Stimulated activated naive CD4-positive, alpha-beta T cell treated with Interleukin-2 at 50 U/mL for 16 hours (primary cell): ENCODE data around the gene USH1G.

Experiments used
- DNase-seq: peaks from one replicate; lab custom pipeline; 2025; lab: John Stamatoyannopoulos, UW

USH1G gene

DNA sequence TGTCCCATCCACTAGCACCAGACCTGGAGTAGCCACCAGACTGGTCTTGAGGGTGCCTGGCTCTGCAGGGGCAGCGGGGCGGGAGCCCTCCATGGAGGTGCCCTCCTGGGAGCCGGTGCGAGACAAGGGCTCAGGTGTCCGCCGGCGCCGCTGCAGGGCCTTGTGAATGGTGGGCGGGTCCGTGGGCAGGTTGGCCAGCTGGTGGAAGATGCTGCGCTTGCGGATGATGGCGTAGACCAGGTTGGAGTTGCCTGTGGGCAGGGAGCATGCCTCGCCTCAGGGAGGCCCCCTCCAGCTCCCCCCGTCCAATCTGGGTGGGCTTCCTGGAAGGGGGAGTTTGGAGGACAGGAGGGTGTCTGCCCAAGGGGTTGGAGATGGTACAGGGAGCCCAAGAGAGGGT, 31.1 kb upstream of the USH1G start:
- DNase-seq, result no peak

DNA sequence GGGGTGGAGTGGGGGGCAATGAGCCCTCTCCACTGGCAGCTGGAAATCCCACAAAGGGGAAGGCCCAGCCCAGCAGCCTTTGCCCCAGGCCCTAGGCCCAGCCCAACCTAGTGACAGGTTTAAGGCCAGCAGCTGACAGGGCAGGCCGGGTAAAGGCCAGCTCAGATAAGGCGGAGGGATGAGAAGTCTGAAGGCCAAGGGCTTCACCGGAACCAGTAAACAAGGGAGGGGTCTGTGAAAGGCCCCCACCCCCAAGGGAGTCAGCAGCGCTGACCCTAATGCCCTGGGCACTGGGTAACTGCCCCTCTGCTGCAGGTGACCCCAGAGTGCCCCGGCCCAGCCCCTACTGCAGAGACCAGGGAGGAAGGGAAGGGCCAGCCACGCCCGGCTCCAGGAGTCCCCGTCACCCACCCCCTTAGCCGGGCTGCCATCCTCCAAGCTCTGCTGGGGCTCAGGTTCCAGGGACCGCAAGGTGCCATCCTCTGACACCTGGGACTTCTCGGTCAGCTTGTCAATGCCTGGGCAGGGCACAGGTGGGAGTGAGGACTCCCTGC, 30.2 kb upstream of the USH1G start:
- no peak for DNase-seq

DNA sequence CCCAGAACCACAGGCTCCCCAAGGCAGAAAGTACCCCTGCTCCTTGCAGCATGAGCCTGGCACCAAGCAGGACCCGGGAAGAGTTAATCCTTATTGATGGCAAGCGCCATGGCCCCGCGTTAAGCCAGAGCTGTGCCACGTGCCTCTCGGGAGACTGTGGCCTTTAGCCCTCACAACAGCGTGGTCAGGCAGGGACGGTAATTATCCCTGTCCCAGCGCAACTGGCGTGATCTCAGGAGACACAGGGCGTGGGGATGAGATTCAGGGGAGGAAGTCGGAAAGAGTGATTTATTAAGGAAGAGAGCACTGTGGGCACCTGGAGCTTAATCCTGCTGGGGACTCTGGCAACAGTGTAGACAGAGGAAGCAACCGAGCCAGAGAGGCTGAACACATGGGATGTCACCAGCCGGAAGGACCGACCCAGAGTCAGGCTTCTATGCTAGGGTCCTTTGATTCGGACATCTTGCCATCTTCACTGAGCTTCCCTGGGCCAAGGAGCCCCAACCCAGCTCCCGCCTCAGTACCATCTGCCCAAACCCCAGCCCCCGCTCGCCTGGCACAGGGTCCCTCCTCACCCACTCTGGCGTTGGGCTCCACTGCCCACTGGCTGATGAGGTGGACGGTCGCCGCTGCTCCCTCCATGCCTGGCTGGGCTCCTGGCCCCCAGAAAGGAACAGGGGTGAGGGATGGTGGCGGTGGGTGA, 29.5 kb upstream of the USH1G start:
- no peak for DNase-seq

DNA sequence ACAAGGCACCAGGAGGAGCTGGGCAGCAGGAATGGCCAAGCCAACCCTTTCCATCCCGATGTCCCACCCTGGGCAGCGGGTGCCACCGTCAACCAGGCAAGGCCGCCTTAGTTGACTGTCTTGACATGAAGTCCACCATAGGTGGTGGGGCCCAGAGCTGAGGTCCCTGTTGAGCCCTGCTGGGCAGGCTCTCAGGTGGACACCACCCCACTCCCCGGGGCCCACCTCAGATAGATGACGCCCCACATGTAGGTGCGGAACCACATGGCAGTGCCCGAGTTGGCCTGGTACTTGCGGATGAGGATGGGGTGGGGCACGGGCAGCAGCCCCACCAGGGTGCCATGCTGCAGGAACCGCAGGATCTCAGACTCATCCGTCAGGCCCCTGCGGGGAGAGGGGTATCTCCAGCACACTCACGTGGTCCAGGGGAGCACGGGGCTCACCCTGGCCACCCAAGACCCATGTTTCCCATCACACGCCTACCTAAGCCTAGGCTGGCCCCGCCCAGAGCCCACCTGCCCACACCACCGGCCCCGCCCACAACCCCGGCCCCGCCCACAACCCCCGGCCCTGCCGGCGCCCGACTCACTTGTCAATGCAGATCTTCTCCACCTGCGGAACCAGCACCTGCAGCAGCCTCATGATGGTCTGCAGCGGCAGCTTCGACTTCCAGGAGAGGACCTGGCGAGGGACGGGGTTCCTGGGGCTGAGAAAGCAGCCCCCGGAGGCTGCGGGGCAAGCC, 28.8 kb upstream of the USH1G start:
- no peak for DNase-seq

- DNase-seq, result no peak
Observed at GRCh38 chr17:74951065-74951464, 28.0 kb upstream of the USH1G start.

DNA sequence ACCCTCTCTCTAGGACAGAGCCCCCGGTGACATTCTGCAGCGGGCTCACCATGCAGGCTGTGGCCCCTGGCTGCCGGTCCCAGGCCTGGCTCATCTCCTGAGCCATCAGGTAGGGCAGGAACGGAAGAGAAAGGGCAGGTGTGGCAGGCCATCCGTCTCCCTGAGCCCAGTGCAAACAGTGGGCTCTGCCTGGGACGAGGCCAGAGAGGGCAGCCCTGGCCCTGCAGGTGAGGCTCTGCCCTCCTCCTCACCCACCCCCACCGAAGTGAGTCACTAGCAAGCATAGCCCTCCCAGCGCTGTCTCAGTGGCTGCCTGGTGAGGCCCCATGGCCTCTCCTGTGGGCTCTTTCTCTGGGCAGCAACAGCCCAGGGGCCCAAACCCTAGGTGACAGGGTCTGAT, 27.2 kb upstream of the USH1G start:
- no peak for DNase-seq

DNA sequence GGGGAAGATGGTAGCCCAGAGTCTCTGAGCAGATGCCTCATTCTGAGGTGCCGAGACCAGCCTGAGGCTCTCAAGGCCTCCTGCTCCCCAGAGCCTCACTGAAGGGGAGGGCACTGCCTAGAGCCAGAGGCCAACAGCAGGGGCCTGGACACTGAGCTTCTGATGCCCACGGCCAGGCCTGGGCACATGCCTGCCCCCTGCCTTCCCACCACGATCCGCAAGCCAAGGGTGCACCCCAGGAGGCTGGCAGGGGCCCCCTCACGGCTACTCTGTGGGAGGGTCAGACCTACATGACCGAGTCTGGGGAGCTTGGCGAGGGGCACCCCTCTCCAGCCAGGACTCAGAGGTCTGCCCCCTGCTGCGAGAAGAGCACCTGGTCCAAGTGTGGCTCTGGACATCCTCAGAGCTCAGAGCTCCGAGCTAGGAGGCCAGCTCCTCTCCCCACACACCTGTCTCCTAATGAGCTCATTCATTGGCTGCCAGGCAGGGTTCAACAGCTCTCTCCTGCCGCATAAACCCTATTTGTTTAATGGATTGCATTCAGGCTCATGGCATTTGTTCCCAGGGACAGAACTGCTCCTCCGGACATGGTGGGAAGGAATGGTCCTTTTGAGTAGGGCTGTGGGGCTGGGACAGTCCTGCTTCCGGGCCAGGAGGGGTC, 26.5 kb upstream of the USH1G start:
- DNase-seq, result no peak

GRCh38 chr17:74947041-74947754, 24.1 kb upstream of the USH1G start:
- DNase-seq, result no peak

GRCh38 chr17:74946641-74947040, 23.6 kb upstream of the USH1G start:
- DNase-seq, result no peak

GRCh38 chr17:74945543-74945942, 22.5 kb upstream of the USH1G start:
- DNase-seq, result no peak

DNA sequence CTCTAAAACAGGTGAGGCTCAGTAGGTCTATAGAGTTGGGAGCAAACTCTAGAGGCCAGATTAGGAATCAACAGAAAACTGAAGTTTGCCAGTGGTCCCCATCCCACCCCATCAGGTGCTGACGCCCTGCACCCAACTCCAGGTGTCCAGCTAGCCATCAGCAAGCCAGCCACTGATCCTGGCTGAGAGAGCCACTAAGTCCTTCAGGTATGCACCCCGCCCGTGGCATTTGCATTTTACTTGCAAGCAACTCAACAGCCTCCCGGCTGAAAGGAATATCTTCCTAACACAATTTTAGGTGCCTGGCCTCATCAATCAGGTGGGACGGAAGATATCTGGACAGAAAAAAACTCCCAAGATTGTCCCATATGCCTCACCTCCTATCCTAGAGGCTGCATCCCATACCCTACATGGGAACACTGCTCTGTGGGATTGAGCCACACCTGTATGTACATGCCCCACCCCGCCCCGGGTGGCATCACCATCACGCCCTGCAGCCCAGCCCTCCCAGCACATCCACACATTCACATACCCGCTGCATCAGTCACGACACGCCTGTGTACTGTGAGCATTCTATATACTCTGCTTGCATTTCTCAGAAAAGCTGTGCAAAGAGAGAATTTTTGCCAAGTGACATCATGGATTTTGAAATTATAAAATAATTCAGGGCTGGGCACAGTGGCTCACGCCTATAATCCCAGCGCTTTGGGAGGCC, 20.9 kb upstream of the USH1G start:
- no peak for DNase-seq

GRCh38 chr17:74941128-74941725, 18.2 kb upstream of the USH1G start:
- DNase-seq, result no peak

DNA sequence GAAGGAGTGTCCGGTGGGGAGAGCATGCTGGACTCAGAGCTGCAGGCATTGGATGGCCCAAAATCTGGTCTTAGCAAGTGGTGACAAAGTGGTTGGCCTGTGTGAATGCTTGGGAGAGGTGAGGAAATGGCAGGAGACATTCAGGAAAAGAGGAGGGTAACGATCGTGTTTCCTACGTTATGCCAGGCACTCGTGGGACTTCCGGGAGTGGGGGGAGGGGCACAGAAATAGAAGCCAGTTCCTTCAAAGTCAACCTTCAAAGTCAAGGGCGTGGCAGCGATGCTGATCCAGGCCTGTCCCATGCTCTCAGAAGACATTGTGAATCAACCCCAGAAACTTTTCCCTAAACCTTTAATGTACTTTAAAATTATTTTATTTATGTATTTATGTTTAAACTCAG, 16.5 kb upstream of the USH1G start:
- no peak for DNase-seq

DNA sequence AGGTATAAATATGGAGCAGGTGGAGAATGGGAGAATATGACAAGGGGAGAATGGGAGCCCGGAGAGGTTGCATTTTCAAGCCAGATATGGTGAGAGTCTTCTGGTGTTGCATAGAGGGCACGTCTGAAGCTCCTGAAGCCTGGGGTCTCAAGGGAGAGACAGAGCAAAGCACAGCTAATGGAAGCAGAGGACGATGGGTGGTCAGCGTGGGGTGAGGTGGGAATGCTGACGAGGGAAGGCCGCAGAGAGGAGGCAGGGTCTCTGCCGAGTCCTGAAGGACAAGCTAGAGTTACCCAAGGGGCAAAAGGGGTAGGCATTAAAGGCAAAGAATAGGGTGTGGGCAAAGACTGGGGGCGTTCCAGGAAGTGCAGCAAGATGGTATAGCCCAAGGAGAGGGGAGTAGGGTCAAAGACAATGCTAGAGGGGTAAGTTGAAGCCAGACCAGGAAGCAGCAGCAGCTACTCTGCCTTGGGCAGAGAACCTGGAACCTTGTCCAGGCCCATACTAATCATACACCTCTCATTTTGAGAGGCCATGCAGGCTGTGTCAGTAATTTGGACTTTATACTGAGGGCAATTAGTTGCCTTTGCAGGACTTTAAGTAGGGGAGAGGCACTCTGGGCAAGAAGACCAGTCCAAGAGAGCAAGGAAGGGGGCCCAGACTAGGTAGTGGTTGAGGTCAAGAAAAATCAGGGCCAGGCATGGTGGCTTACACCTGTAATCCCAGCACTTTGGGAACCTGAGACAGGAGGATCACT, 15.3 kb upstream of the USH1G start:
- DNase-seq, result no peak

DNA sequence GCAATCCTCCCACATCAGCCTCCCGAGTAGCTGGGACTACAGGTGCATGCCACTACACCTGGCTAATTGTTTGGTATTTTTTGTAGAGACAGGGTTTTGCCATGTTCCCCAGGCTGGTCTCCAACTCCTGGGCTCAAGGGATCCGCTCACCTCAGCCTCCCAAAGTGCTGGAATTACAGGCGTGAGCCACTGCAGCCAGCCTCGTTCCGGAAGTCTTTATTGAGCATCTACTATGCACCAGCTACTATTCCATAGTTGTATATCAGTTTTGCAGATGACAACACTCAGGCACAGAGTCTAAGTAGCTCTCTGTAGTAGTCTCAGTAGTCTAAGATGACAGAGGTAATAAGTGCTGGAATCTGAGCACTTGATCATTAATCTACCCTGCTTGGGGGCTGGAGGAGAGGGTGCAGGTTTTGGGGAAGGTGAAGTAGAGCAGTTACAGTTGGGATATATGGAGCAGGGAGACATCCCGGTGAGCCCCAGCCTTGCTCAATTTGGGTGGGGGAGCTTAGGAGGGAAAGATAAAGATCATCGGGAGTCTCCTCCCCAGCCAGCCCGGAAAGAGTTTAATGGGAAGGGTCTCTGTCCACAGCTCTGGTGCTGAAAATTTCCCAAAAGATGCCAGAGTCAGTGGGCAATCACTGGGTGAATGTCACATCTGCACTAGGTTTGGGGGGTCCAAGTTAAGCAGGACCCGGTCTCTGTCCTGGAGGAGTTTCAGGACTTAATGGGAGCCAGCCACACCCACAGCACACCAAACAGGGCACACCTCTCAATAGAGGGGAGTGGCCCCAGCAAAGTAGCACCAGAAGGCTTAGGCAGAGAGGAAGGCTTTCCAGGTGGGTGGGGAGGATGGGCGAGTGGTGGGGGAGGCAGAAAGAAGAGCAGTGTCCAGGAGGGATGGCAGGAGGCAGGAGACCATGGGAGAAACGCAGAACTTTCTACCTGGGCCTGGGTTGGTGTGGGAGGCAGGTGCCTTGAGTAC, 14.3 kb upstream of the USH1G start:
- no peak for DNase-seq

GRCh38 chr17:74936470-74936799, 13.4 kb upstream of the USH1G start:
- no peak for DNase-seq

GRCh38 chr17:74935585-74936469, 12.8 kb upstream of the USH1G start, which contains the start of gene OTOP3:
Gene OTOP3 (plus strand): TSS chr17:74935898. CDS start chr17:74935922, 24 bp downstream.
- no peak for DNase-seq

DNA sequence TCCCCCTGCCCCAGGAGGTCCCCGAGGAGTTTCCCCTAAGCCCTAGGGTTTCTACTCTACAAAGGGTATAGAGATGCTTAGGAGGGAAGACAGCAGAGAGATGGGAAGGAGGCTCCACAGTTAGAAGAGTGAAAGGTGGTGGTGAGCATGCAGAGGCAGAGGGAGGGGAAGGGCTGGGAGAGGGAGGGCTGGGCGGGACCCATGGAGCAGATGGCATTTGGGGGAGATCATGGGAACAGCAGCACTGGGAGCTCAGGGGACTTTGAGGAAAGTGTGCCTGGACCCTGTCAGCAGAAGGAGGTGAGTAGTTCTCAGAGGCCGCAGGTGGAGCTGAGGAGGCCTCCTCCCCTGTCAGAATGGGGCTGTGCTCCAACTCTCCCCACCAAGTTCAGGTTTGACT, 12.0 kb upstream of the USH1G start:
- no peak for DNase-seq
